Mucosa of descending colon (tissue), 3 donors: Measurements from ENCODE around the gene IKBIP. TPM values are rescaled to one million over a fixed set of nuclear protein-coding genes. Genes with fewer than 3 reads are reported as not detected.
A peak's percentile ranks its signal among the peaks of the same experiment; 100 is the strongest.

Source experiments
- ATAC-seq: fragments of 200-7000 bp; cut with Tn5 transposase; one replicate; pipeline ENCODE4 v1.9.1; 2020; ENCODE audit warnings: mild to moderate bottlenecking, moderate library complexity
- DNase-seq, 3 donors: peaks; one replicate each; pipeline ENCODE4 v3.0.0-alpha.2; 2020
- H3K36me3 ChIP-seq: fragments of 200-600 bp; one replicate; pipeline ENCODE4 v1.8.0; 2021; ENCODE audit warnings: low read depth, mild to moderate bottlenecking
- H3K4me1 ChIP-seq: fragments of 200-600 bp; one replicate; pipeline ENCODE4 v1.8.0; 2021; ENCODE audit warnings: low read depth, mild to moderate bottlenecking
- H3K4me3 ChIP-seq: fragments of 200-600 bp; one replicate; pipeline ENCODE4 v1.8.0; 2021; ENCODE audit warnings: mild to moderate bottlenecking
- H3K9me3 ChIP-seq: fragments of 200-600 bp; one replicate; pipeline ENCODE4 v1.8.0; 2021; ENCODE audit warnings: mild to moderate bottlenecking
- CTCF ChIP-seq: fragments of 200-600 bp; IDR thresholded peaks from one replicate; pipeline ENCODE4 v1.8.0; 2022; ENCODE audit warnings: antibody characterized with exemption, mild to moderate bottlenecking
- intact Hi-C, 2 donors: fragments of 100-400 bp; cut with DNase I in 1 of 2; cut with micrococcal nuclease in 1 of 2; formaldehyde crosslinking; loops; one replicate each; pipeline versions ENCODE4 v1.11.0 to v1.11.1; 2022; cut with DNase I, micrococcal nuclease
- total RNA-seq, 3 donors: library from RNA; stranded (reverse); fragmentation: NEBNext Ultra II Directional in 2 of 3; extraction: Animal tissue kit (Norgen Biotek cat#: 25700) in 2 of 3; gene quantifications; one replicate each; pipeline versions ENCODE4 v1.2.1 to v1.2.4, GENCODE V29; 2021 to 2023
- donor health status: DM: no; HTN: no; CAD: no; lungs with moderate emphysema.
- donor health status: DM: no; HTN: no; CAD: no.
- donor health status: DM: no; HTN: yes; CAD: no.

Gene IKBIP
- total RNA-seq, 3 donors from 2014 or later = 1.4 to 7.8 (median 7.5) TPM

DNA sequence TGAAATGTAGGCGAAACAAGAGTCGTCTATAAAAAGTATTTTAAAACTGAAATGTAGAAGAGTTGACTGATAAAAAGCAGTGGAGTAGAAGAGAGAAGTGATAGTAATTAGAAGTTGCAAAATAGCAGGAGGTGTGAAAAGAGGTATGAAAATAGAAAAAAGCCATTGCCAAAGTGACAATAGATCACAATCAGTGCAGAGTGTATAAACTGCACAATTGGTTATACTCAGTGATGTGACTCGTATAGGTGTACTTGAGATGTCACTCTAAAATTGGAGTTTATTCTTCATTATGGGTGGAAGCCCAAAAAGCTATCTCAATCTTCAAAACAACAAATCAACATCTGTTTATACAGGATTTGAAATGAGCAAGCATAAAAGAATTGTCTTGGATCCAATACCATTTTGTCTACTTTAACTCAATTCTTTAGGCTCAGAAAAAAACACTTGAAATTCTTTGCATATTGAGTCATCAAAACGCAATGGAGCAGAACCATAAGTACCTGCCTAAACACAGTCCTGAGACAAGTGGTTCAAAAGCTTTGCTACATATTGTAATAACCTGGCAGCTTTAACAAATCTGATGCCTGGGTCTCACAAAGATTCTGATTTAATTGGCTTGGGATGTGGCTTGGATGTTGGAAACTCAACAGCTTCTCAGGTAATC, 8.8 kb downstream of the IKBIP start:
- TF ChIP-seq CTCF = no peak
- ATAC-seq = no peak
- Histone ChIP-seq H3K9me3 (no peaks in the 10 kb centered on the region), H3K4me3 (no peak overlapping the region), H3K4me1 (no peaks in the 10 kb centered on the region), H3K36me3 (no peaks in the 10 kb centered on the region)
- intact Hi-C loops = no loop called here
- DNase-seq = no peak

GRCh38 chr12:98618952-98619351, 25.6 kb downstream of the IKBIP start:
- H3K36me3 ChIP-seq = no peaks in the 10 kb centered on the region
- no peak for ATAC-seq
- H3K4me3 ChIP-seq = no peak overlapping the region
- intact Hi-C loops = no loop called here
- DNase-seq = no peak
- H3K9me3 ChIP-seq = no peaks in the 10 kb centered on the region
- no peaks in the 10 kb centered on the region for H3K4me1 ChIP-seq
- TF ChIP-seq CTCF = no peak

GRCh38 chr12:98612696-98613334, 31.8 kb downstream of the IKBIP start:
- Histone ChIP-seq H3K36me3 (no peaks in the 10 kb centered on the region), H3K9me3 (no peaks in the 10 kb centered on the region), H3K4me1 (no peaks in the 10 kb centered on the region), H3K4me3 (no peak overlapping the region)
- ATAC-seq (peak; percentile 54), DNase-seq (no peak)
- no peak for TF ChIP-seq CTCF
- intact Hi-C loops = no loop called here

GRCh38 chr12:98610596-98610995, 34.0 kb downstream of the IKBIP start:
- TF ChIP-seq CTCF = no peak
- no peak for DNase-seq
- H3K4me3 ChIP-seq = no peak overlapping the region
- no peaks in the 10 kb centered on the region for H3K36me3 ChIP-seq
- intact Hi-C loops = no loop called here
- H3K9me3 ChIP-seq = no peaks in the 10 kb centered on the region
- no peak for ATAC-seq
- H3K4me1 ChIP-seq = no peaks in the 10 kb centered on the region

DNA sequence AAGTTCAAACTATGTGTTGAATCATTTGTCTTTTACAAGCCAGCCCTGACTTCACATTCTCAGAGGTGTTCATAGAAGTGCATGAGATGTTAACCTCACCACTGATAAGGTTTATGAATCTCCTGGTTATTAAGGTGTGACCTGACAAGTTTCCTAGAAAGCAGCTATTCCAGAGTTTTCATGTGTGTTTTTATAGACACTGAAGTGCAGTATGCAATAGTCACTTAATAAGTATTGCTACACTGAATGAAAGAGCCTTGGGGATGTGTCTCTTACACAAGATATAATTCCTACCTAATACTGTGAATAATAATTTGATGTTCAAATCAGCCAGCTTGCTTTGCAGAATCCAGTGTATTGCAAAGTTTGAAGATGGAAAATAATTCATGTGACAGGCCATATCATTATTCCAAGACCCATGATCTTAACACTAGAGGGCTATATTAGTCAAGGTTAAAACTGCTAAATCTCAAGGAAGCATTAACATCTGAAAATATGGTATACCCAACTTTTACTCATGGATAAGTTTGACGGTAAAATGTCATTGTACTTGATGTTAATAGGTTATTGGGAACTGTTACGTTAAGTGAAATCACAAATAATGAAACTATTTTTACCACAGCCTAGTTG, 38.1 kb downstream of the IKBIP start:
- H3K4me3 ChIP-seq = no peak overlapping the region
- no peaks in the 10 kb centered on the region for H3K4me1 ChIP-seq
- H3K9me3 ChIP-seq = no peaks in the 10 kb centered on the region
- no peak for TF ChIP-seq CTCF
- DNase-seq = no peak
- peaks cover 15% of the 10 kb centered on the region for H3K36me3 ChIP-seq
- intact Hi-C loops = no loop called here
- ATAC-seq = no peak
